Naive thymus-derived CD4-positive, alpha-beta T cell (primary cell): ENCODE data around the gene AACS. TPM values are rescaled to one million over a fixed set of nuclear protein-coding genes. Genes with fewer than 3 reads are reported as not detected.
"Not testable (repeated sequence)": the region's sequence is repeated elsewhere in the genome, so short reads cannot be mapped to it uniquely, and the experiment has no call there.

Experiments
- ATAC-seq: fragments of 150-1000 bp; cut with Tn5 transposase; 2 replicates; pipeline ENCODE4 v1.10.0; 2021; ENCODE audit warnings: mild to moderate bottlenecking, moderate library complexity
- CTCF ChIA-PET: fragments of 350-600 bp; sonication (Branson Sonifier 250); formaldehyde crosslinking; loops from one replicate; lab custom pipeline; 2021; ENCODE audit warnings: antibody characterized with exemption; lab: Charles Lee
- POLR2A ChIA-PET: fragments of 350-600 bp; sonication (Branson Sonifier 250); formaldehyde crosslinking; loops from one replicate; lab custom pipeline; 2021; ENCODE audit warnings: antibody characterized with exemption, inconsistent platforms; lab: Charles Lee
- DNase-seq, 9 donors: peaks; one replicate each; pipeline versions ENCODE4 v3.0.0 to v3.0.0-alpha.2; 2020 to 2022; ENCODE audit warnings: mixed read lengths in 1 of 9
- H3K27ac ChIP-seq: one replicate; pipeline ENCODE4 v1.7.0; 2013; ENCODE audit warnings: mild to moderate bottlenecking, low read depth, low read length, moderate library complexity
- H3K27me3 ChIP-seq, 2 donors: one replicate each; pipeline ENCODE4 v1.7.0; 2013; ENCODE audit warnings: low read length in 2 of 2, mild to moderate bottlenecking in 2 of 2, moderate library complexity in 2 of 2; ENCODE audit not compliant: control insufficient read depth in 2 of 2, insufficient read depth in 2 of 2
- H3K36me3 ChIP-seq, 3 experiments: 1 replicate in 2 of 3; 2 replicates in 1 of 3; pipeline ENCODE4 v1.7.0; 2013; ENCODE audit warnings: low read length in 3 of 3, mild to moderate bottlenecking in 3 of 3, moderate library complexity in 1 of 3; ENCODE audit not compliant: insufficient read depth in 3 of 3, control insufficient read depth in 2 of 3
- H3K4me1 ChIP-seq, 2 donors: one replicate each; pipeline ENCODE4 v1.7.0; 2013; ENCODE audit warnings: low read length in 2 of 2, mild to moderate bottlenecking in 2 of 2, moderate library complexity in 1 of 2; ENCODE audit not compliant: control insufficient read depth in 2 of 2, insufficient read depth in 2 of 2
- H3K4me3 ChIP-seq: 2 replicates; pipeline ENCODE4 v1.7.0; 2013; ENCODE audit warnings: mild to moderate bottlenecking, low read length
- H3K9me3 ChIP-seq, 3 experiments: 1 replicate in 2 of 3; 2 replicates in 1 of 3; pipeline ENCODE4 v1.7.0; 2013; ENCODE audit warnings: low read length in 3 of 3; ENCODE audit not compliant: control insufficient read depth in 2 of 3
- H3K27ac Mint-ChIP-seq, 9 donors: one replicate each; pipeline ENCODE4 v1.8.0; 2020 to 2022; ENCODE audit warnings: mixed read lengths in 9 of 9, mild to moderate bottlenecking in 8 of 9, moderate library complexity in 5 of 9, inconsistent platforms in 2 of 9
- H3K27me3 Mint-ChIP-seq, 5 donors: one replicate each; pipeline ENCODE4 v1.8.0; 2021 to 2022; ENCODE audit warnings: mixed read lengths in 5 of 5, mild to moderate bottlenecking in 1 of 5
- H3K36me3 Mint-ChIP-seq, 5 donors: one replicate each; pipeline ENCODE4 v1.8.0; 2020 to 2022; ENCODE audit warnings: mixed read lengths in 5 of 5, mild to moderate bottlenecking in 3 of 5, inconsistent platforms in 1 of 5
- H3K4me1 Mint-ChIP-seq, 7 donors: one replicate each; pipeline ENCODE4 v1.8.0; 2020 to 2022; ENCODE audit warnings: mixed read lengths in 7 of 7, mild to moderate bottlenecking in 3 of 7, inconsistent platforms in 1 of 7
- H3K4me3 Mint-ChIP-seq, 10 donors: one replicate each; pipeline ENCODE4 v1.8.0; 2020 to 2022; ENCODE audit warnings: mild to moderate bottlenecking in 10 of 10, mixed read lengths in 10 of 10, moderate library complexity in 6 of 10, inconsistent platforms in 2 of 10
- H3K9me3 Mint-ChIP-seq, 11 donors: one replicate each; pipeline ENCODE4 v1.8.0; 2020 to 2022; ENCODE audit warnings: mixed read lengths in 11 of 11, mild to moderate bottlenecking in 4 of 11, inconsistent platforms in 1 of 11, moderate library complexity in 1 of 11
- intact Hi-C, 2 donors: fragments of 100-400 bp; cut with micrococcal nuclease; formaldehyde crosslinking; loops; one replicate each; pipeline ENCODE4 v1.15.1; 2023
- polyA plus RNA-seq, 2 donors: library from polyadenylated mRNA; unstranded; fragments of 300-500 nt; fragmentation: Illumina TruSeq; gene quantifications; one replicate each; pipeline ENCODE4 v1.2.3, GENCODE V29; 2021
- total RNA-seq, 6 experiments: library from RNA in 5 of 6; stranded (reverse) in 5 of 6; gene quantifications; 1 replicate in 5 of 6; 2 replicates in 1 of 6; pipeline ENCODE4 v1.2.3 and lab custom pipeline; 2021 to 2026

AACS gene
- total and polyA plus RNA-seq, 7 experiments from 2014 or later: 11.6 to 21.7 (median 14.8) TPM

DNA sequence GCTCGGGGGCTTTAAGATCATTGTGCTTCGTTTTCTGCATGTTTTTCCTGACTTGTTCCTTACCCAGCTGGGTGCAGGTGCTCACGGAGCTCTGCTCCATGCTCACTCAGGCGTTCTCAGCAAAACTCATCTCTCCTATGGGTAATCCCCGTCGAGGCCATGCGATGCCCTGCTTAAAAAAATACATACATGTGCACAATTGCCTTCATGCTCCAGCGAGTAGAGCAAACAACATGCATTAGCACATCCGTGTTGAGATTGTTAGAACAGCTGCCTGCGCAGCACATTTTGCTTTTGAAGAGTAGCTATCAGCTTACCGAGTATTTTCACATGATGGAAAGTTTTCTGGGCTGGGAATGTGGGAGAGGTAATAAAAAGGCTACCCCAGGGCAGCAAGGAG lies 16.2 kb downstream of the AACS start:
- Histone ChIP-seq H3K36me3 (peaks cover 0 to 35% (median 5%) of the 10 kb centered on the region in 3 experiments), H3K9me3 (no peaks in the 10 kb centered on the region), H3K27me3 (no peaks in the 10 kb centered on the region), H3K27ac (no peak overlapping the region), H3K4me3 (no peak overlapping the region), H3K4me1 (no peaks in the 10 kb centered on the region)
- Mint-ChIP-seq H3K27ac (peak overlapping the region in 1 of 9 donors; percentile 27), H3K27me3 (no peaks in the 10 kb centered on the region), H3K9me3 (no peaks in the 10 kb centered on the region), H3K4me1 (peaks cover 0 to 7% (median 0%) of the 10 kb centered on the region in 7 donors), H3K4me3 (no peak overlapping the region), H3K36me3 (peaks cover 17 to 48% (median 20%) of the 10 kb centered on the region in 5 donors)
- DNase-seq: no peak
- ChIA-PET POLR2A (no interaction called here), CTCF (no interaction called here)
- ATAC-seq: no peak
- intact Hi-C loops: no loop called here

DNA sequence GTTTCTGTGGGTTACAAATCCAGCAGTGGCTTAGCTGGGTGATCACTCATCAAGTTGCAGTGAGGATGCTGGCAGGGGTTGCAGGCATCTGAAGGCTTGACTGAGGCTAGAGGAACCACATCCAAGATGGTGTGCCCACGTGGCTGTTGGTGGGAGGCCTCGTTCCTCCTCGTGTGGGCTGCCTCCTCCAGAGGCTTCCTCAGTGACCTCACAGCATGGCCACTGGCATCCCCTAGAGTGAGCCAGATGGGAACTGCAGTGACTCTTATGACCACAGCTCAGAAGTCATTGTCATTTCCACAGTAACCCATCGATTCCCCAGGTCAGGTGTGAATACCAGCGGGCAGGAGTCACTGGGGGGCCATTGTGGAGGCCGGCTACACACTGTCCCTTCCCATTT lies 17.8 kb downstream of the AACS start:
- Histone ChIP-seq H3K27me3 (no peaks in the 10 kb centered on the region), H3K4me1 (no peaks in the 10 kb centered on the region), H3K27ac (no peak overlapping the region), H3K9me3 (no peaks in the 10 kb centered on the region), H3K36me3 (peaks cover 0 to 43% (median 1%) of the 10 kb centered on the region in 3 experiments), H3K4me3 (no peak overlapping the region)
- CTCF ChIA-PET: no interaction called here
- H3K27me3 Mint-ChIP-seq: no peaks in the 10 kb centered on the region
- peaks cover 0 to 7% (median 0%) of the 10 kb centered on the region in 7 donors for H3K4me1 Mint-ChIP-seq
- intact Hi-C loops: no loop called here
- POLR2A ChIA-PET: no interaction called here
- DNase-seq (no peak), ATAC-seq (no peak)
- no peak overlapping the region for H3K4me3 Mint-ChIP-seq
- H3K36me3 Mint-ChIP-seq: peaks cover 15 to 42% (median 20%) of the 10 kb centered on the region in 5 donors
- no peaks in the 10 kb centered on the region for H3K9me3 Mint-ChIP-seq
- peak overlapping the region in 1 of 9 donors; percentile 16 for H3K27ac Mint-ChIP-seq

DNA sequence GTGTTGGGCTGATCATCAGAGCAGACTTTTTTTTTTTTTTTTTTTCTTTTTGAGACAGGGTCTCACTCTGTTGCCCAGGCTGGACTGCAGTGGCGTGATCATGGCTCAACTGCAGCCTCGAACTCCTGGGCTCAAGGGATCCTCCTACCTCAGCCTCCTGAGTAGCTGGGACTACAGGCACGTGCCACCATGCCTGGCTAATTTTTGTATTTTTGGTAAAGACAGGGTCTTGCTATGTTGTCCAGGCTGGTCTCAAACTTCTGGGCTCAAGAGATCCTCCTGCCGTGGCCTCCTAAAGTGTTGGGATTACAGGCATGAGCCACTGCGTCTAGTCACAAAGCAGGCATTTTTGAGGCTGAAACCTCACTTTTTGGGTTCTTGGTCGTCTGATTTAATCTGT lies 23.0 kb downstream of the AACS start:
- H3K27ac ChIP-seq, DNase-seq, intact Hi-C loops, H3K27ac Mint-ChIP-seq, H3K27me3 ChIP-seq, H3K9me3 Mint-ChIP-seq, H3K4me3 Mint-ChIP-seq, H3K4me1 ChIP-seq, H3K27me3 Mint-ChIP-seq, ATAC-seq, POLR2A ChIA-PET, H3K4me3 ChIP-seq, H3K4me1 Mint-ChIP-seq, CTCF ChIA-PET, H3K9me3 ChIP-seq: not testable (repeated sequence)
- peaks cover 12 to 31% (median 14%) of the 10 kb centered on the region in 5 donors for H3K36me3 Mint-ChIP-seq
- H3K36me3 ChIP-seq: peaks cover 0 to 64% (median 0%) of the 10 kb centered on the region in 3 experiments

DNA sequence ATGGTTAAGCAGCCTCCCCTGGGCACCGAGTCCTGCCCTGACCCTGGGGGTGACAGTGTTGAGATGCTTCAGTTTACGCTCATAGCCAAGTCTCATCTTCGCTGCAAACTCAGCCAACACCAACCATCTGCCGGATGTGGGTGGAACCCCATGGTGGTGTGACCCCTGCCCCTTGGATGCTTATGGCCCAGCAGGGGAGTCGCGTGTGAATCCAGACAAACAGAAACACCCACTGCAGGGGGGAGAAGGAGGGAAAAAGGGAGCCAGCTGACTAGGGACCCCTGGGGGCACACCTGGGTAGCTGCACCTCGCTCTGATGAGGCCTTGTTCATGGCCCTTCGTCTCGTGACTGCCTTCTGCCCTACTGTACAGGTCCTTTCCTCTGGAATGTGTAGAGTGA lies 23.8 kb downstream of the AACS start:
- DNase-seq (no peak), ATAC-seq (no peak)
- Mint-ChIP-seq H3K9me3 (no peaks in the 10 kb centered on the region), H3K4me1 (no peaks in the 10 kb centered on the region), H3K27me3 (no peaks in the 10 kb centered on the region), H3K27ac (no peak overlapping the region), H3K4me3 (no peak overlapping the region), H3K36me3 (peaks cover 10 to 33% (median 14%) of the 10 kb centered on the region in 5 donors)
- Histone ChIP-seq H3K27ac (no peak overlapping the region), H3K9me3 (no peaks in the 10 kb centered on the region), H3K27me3 (no peaks in the 10 kb centered on the region), H3K4me1 (no peaks in the 10 kb centered on the region), H3K4me3 (no peak overlapping the region), H3K36me3 (peaks cover 0 to 70% (median 0%) of the 10 kb centered on the region in 3 experiments)
- POLR2A ChIA-PET: no interaction called here
- intact Hi-C loops: no loop called here
- CTCF ChIA-PET: no interaction called here

DNA sequence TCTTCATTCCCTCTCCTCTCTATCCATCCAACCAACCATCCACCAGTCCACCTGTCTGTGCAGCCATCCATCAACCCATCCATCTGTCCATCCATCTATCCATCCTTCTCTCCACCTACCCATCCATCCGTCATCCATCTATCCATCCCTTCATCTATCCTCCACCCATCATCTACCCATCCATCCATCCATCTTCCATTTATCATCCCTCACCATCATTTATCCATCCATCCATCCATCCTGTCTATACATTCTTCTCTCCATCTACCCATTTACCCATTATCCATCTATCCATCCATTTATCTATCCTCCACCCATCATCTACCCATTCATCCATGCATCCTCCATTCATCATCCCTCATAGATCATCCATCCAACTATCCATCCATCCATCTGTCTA lies 24.4 kb downstream of the AACS start:
- no peaks in the 10 kb centered on the region for H3K4me1 Mint-ChIP-seq
- Histone ChIP-seq H3K9me3 (no peaks in the 10 kb centered on the region), H3K36me3 (peaks cover 0 to 74% (median 0%) of the 10 kb centered on the region in 3 experiments), H3K4me3 (no peak overlapping the region), H3K27ac (no peak overlapping the region), H3K27me3 (no peaks in the 10 kb centered on the region), H3K4me1 (no peaks in the 10 kb centered on the region)
- intact Hi-C loops: no loop called here
- DNase-seq (no peak), ATAC-seq (no peak)
- no peaks in the 10 kb centered on the region for H3K9me3 Mint-ChIP-seq
- H3K36me3 Mint-ChIP-seq: peaks cover 12 to 37% (median 14%) of the 10 kb centered on the region in 5 donors
- POLR2A ChIA-PET: no interaction called here
- H3K27ac Mint-ChIP-seq: no peak overlapping the region
- no peak overlapping the region for H3K4me3 Mint-ChIP-seq
- no peaks in the 10 kb centered on the region for H3K27me3 Mint-ChIP-seq
- CTCF ChIA-PET: no interaction called here

DNA sequence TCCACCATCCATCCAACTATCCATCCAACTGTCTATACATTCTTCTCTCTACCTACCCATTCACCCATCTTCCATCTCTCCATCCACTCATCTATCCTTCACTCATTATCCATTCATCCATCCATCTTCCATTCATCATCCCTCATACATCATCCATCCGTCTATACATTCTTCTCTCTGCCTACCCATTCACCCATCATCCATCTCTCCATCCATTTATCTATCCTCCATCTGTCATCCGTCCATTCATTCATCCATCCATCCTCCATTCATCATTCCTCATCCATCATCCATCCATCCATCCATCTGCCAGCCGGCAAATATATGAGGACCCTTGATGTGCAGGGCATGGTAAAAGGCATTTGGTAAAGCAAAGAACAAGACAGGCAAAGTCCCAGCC lies 25.2 kb downstream of the AACS start:
- CTCF ChIA-PET: no interaction called here
- POLR2A ChIA-PET: no interaction called here
- no peak for ATAC-seq
- no peaks in the 10 kb centered on the region for H3K27me3 Mint-ChIP-seq
- H3K4me1 Mint-ChIP-seq: no peaks in the 10 kb centered on the region
- intact Hi-C loops: no loop called here
- H3K9me3 Mint-ChIP-seq: no peaks in the 10 kb centered on the region
- no peak overlapping the region for H3K27ac Mint-ChIP-seq
- Histone ChIP-seq H3K27ac (no peak overlapping the region), H3K36me3 (peaks cover 0 to 70% (median 0%) of the 10 kb centered on the region in 3 experiments), H3K27me3 (no peaks in the 10 kb centered on the region), H3K9me3 (no peaks in the 10 kb centered on the region), H3K4me1 (no peaks in the 10 kb centered on the region), H3K4me3 (no peak overlapping the region)
- peaks cover 11 to 38% (median 14%) of the 10 kb centered on the region in 5 donors for H3K36me3 Mint-ChIP-seq
- no peak for DNase-seq
- no peak overlapping the region for H3K4me3 Mint-ChIP-seq

DNA sequence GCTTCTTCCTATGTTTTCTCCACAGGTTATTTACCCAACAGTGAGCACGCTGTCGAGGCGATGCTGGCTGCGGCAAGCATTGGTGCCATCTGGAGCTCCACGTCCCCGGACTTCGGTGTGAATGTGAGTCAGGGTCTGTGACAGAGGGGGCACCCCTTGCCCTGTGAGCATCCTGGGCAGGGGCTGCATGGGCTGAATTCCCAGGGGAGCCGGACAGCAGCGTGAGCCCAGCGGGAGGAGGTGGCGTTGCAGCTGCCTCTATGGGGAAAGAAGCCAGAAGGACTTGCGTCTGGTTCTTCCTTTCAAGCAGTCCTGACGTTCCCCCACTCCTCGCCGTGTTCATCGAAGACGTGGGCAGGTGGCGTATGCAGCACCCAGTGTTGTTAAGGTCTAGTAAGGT lies 26.2 kb downstream of the AACS start:
- no peak overlapping the region for H3K4me3 Mint-ChIP-seq
- DNase-seq (no peak), ATAC-seq (no peak)
- H3K4me1 Mint-ChIP-seq: peaks cover 0 to 3% (median 2%) of the 10 kb centered on the region in 7 donors
- no peak overlapping the region for H3K27ac Mint-ChIP-seq
- ChIA-PET POLR2A (no interaction called here), CTCF (no interaction called here)
- no peaks in the 10 kb centered on the region for H3K9me3 Mint-ChIP-seq
- H3K36me3 Mint-ChIP-seq: peaks cover 7 to 42% (median 16%) of the 10 kb centered on the region in 5 donors
- no peak overlapping the region for H3K27ac ChIP-seq
- no peaks in the 10 kb centered on the region for H3K4me1 ChIP-seq
- no peak overlapping the region for H3K4me3 ChIP-seq
- intact Hi-C loops: no loop called here
- no peaks in the 10 kb centered on the region for H3K9me3 ChIP-seq
- no peaks in the 10 kb centered on the region for H3K27me3 ChIP-seq
- peaks cover 0 to 66% (median 0%) of the 10 kb centered on the region in 3 experiments for H3K36me3 ChIP-seq
- no peaks in the 10 kb centered on the region for H3K27me3 Mint-ChIP-seq
